SJSA1 (cell line): ENCODE results near the gene GADD45GIP1. TPM values are rescaled to one million over a fixed set of nuclear protein-coding genes. Genes with fewer than 3 reads are reported as not detected.

Experiments used
- DNase-seq, 2 experiments: peaks; one replicate each; pipeline ENCODE4 v3.0.0-alpha.2; 2015 to 2020; ENCODE audit warnings: low spot score in 2 of 2, low read depth in 1 of 2
- H3K27ac ChIP-seq: fragments of 250-450 bp; sonication (Bioruptor Pico); 2 replicates; pipeline ENCODE4 v1.5.1; 2020; ENCODE audit warnings: mild to moderate bottlenecking, moderate library complexity
- H3K27me3 ChIP-seq: fragments of 250-450 bp; sonication (Bioruptor Pico); replicated peaks from 2 replicates; pipeline ENCODE4 v1.5.1; 2020; ENCODE audit warnings: mild to moderate bottlenecking, moderate library complexity
- H3K36me3 ChIP-seq: fragments of 250-450 bp; sonication (Bioruptor Pico); 2 replicates; pipeline ENCODE4 v1.5.1; 2020; ENCODE audit warnings: mild to moderate bottlenecking
- H3K4me1 ChIP-seq: fragments of 250-450 bp; sonication (Bioruptor Pico); replicated peaks from 2 replicates; pipeline ENCODE4 v1.6.1; 2021; ENCODE audit warnings: mild to moderate bottlenecking
- H3K4me3 ChIP-seq: fragments of 250-450 bp; sonication (Bioruptor Pico); 2 replicates; pipeline ENCODE4 v1.5.1; 2020; ENCODE audit warnings: mild to moderate bottlenecking
- H3K9me3 ChIP-seq: fragments of 250-450 bp; sonication (Bioruptor Pico); replicated peaks from 2 replicates; pipeline ENCODE4 v1.5.1; 2020; ENCODE audit warnings: mild to moderate bottlenecking
- total RNA-seq: library from RNA; depleted of rRNA; stranded (reverse); fragments of >200 nt; shearing (Covaris generic); gene quantifications from 2 replicates; pipeline ENCODE4 v1.2.3, GENCODE V29; 2014

The GADD45GIP1 gene
- total RNA-seq, 1 experiment from 2014 or later = 75.7 TPM

DNA sequence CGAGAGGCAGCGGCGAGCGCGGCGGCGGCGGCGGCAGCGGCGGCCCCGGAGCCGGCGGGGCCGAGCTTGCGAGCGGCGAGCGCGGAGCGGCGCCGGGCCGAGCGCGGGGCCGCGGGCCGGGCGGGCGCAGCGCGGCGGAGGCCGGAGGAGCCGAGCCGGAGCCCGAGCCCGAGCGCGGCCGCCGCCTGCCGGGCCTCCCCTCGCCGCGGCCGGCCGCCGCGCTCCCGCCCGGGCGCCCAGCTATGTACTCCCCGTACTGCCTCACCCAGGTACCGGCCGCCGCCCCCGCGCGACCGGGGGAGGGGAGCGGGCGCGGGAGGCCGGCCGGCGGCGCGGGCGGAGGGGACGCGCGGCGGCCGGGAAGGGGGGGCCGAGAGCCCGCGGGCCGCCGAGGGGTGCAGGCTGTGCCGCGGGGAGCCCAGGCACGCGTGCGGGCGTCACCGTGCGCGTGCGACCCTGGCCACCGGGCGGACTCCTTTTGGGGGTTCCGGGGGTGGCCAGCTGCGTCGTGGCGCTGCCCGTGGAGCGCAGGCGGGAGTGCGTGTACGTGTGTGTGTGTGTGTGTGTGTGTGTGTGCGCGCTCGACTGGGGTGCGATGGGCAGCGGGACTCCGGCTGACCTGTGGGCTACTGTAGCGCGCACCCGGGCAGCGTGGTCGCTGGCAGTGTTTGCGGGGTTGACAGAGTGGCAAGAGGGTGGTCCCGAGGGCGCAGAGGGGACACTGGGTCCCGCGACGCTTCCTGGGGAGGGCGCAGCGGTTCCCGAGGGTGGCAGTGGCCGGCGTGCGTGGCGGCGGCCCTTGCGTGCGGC is 38.8 kb upstream of the GADD45GIP1 start:
- Histone ChIP-seq H3K9me3 (no peaks in the 10 kb centered on the region; the same call in 1 of the 2 replicates), H3K27ac (peak overlapping the region; percentile 5; the same call in 1 of the 2 replicates)

DNA sequence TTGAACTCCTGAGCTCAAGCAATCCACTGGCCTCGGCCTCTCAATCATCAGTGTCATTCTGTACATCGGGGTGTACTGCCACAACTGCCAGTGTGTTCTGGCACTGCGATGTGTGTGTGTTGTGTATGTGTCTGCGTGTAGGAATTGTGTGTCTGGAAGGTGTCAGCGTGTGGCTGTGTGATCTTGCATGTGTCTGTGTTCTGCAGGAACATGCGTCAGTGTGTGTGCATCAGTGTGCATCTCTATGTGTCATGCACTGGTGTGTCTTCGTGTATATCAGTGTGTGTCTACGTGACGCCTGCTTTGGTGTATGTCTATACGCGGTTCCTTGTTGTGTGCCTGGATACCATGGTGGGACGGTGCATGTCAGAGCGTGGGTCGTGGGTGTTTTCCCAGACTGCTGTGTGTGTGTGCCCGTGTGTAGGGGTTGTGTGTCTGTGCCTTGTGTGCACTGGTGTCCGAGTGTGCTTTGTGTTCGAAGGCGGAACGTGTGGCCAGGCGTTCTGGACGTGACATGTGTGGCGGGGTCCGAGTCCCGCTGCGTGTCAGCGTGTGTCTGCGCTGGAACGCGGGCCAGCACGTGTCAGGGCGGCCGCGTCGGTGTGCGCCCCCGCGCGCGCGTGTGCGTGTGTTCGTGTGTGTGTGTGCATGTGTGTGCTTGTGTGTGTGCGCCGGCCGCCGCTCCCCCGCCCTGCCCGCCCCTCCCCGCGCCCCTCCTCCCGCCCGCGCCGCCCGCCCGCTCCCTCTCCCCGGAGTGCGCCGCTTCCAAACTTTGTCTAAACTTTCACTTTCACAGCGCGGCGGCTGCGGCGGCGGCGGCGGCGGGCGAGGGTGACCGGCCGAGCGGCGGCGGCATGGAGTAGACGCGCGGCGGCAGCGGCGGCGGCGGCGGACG is 37.9 kb upstream of the GADD45GIP1 start, which contains the start of gene NFIX:
Gene NFIX (plus strand): TSS at position 775 of the 895 bp plus-strand sequence. CDS start 363 bp downstream, outside the sequence.
- Histone ChIP-seq H3K4me3 (peak within 1 kb of the TSS; percentile 72), H3K36me3 (peaks cover 6% of the 10 kb centered on the region), H3K9me3 (no peaks in the 10 kb centered on the region; the same call in 1 of the 2 replicates), H3K27ac (peak within 1 kb of the TSS; percentile 5; the same call in 1 of the 2 replicates), H3K4me1 (peaks cover 20% of the 10 kb centered on the region), H3K27me3 (no peaks in the 10 kb centered on the region)
- peak in 1 of 2 experiments; percentile 71 for DNase-seq

More for the DNA sequence above, 38.8 kb upstream of the GADD45GIP1 start:
- Histone ChIP-seq H3K36me3 (peaks cover 6% of the 10 kb centered on the region), H3K4me3 (peak overlapping the region; percentile 72), H3K27me3 (no peaks in the 10 kb centered on the region), H3K4me1 (peaks cover 20% of the 10 kb centered on the region)
- DNase-seq = peak; percentile 48 to 71

DNA sequence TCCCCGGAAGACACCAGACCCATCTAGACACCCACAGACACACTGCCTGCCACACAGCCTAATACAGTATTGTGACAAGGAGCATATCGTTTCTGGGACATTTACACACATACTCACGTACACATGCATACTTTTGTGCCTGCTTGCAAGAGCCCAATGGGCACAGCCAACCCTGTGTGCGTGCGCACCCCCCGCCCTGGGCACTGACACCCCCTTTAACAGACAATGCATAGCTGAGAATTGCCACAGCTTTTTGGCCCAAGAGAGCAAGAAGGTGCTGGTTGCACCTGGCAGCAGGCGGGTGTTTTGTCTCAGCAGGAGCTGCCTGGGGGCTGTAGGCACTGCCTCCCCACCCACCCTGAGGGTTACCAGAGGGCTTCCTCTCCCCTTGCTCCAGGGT is 36.5 kb upstream of the GADD45GIP1 start:
- no peak overlapping the region for H3K4me3 ChIP-seq
- DNase-seq = no peak
- H3K27ac ChIP-seq = no peak overlapping the region
- H3K4me1 ChIP-seq = peaks cover 20% of the 10 kb centered on the region
- no peaks in the 10 kb centered on the region; the same call in 1 of the 2 replicates for H3K9me3 ChIP-seq
- H3K36me3 ChIP-seq = peaks cover 4% of the 10 kb centered on the region
- no peaks in the 10 kb centered on the region for H3K27me3 ChIP-seq

DNA sequence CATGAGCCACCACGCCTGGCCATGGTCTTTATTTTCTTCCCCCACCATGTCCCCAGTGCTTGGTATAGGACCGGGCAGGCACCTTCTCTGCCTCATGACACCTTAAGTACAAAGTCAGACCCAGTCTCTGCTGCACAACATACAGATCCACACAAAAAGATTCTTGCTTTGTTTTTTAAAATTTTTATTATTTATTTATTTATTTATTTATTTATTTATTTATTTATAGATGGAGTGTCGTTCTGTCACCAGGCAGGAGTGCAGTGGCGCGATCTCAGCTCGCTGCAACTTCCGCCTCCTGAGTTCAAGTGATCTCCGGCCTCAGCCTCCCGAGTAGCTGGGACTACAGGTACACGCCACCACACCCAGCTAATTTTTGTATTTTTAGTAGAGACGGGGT is 35.7 kb upstream of the GADD45GIP1 start:
- H3K9me3 ChIP-seq = no peaks in the 10 kb centered on the region; the same call in 1 of the 2 replicates
- DNase-seq = no peak

DNA sequence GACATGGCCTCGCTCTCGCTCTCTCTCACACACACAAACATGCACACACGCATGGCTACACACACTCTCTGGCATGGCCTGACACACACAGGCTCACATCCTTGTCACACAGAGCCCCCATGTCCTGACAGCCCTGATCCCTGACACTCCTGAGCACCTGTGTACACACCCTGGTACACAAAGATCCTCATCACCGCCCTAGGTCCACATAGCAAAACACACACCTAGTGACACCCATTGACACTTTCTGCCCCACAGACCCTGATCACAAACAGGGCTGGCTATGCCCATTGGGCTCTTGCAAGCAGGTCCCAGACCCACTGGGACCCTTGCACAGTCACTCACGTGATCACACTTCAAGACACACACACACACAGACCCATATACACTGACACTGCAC is 34.3 kb upstream of the GADD45GIP1 start:
- Histone ChIP-seq H3K27ac (no peak overlapping the region), H3K36me3 (0 out of 2 replicates have a peak, but pooled peaks cover 2% of the 10 kb centered on the region), H3K4me3 (no peak overlapping the region), H3K27me3 (no peaks in the 10 kb centered on the region), H3K4me1 (peaks cover 9% of the 10 kb centered on the region), H3K9me3 (no peaks in the 10 kb centered on the region; the same call in 1 of the 2 replicates)
- no peak for DNase-seq

More for the DNA sequence above, 35.7 kb upstream of the GADD45GIP1 start:
- Histone ChIP-seq H3K4me1 (peaks cover 20% of the 10 kb centered on the region), H3K4me3 (no peak overlapping the region), H3K27me3 (no peaks in the 10 kb centered on the region), H3K27ac (no peak overlapping the region), H3K36me3 (0 out of 2 replicates have a peak, but pooled peaks cover 2% of the 10 kb centered on the region)

DNA sequence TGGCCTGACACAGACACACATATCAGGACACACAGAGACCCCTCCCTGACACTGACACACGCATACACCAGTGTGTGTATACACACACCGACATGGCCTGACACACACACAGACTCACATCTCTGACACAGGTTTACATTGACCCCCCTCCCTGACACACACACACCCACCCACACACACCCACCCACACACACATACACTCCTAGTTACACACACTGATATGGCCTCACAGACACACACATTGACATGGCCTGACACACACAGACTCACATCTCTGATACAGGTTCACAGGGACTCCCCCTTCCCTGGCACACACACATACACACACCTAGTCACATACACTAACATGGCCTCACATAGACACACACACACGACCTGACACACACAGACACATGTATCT is 33.8 kb upstream of the GADD45GIP1 start:
- Histone ChIP-seq H3K27ac (no peak overlapping the region), H3K9me3 (no peaks in the 10 kb centered on the region), H3K36me3 (no peaks in the 10 kb centered on the region), H3K27me3 (no peaks in the 10 kb centered on the region), H3K4me3 (no peak overlapping the region), H3K4me1 (peaks cover 5% of the 10 kb centered on the region)
- DNase-seq = no peak

DNA sequence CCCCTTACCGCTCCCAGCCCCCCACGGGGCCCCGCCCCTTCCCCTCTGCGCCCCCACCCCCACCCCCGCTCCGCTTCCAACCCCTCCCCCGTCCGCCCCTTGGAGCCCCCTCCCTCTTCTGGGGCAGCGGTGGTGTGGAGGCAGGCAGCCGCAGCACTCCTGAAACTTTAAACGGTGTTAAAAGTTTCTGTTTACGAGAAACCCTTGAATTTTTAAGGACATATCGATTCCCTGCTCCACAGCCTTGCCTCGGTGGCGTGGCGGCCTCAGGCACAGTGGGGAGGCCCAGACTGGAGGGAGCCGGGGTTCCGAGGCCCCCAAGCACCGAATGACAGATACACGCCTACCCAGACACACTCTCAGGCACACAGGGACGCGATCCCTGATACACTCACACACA is 33.4 kb upstream of the GADD45GIP1 start:
- Histone ChIP-seq H3K27me3 (no peaks in the 10 kb centered on the region), H3K4me1 (peaks cover 5% of the 10 kb centered on the region), H3K4me3 (no peak overlapping the region), H3K36me3 (no peaks in the 10 kb centered on the region), H3K27ac (no peak overlapping the region), H3K9me3 (no peaks in the 10 kb centered on the region)
- no peak for DNase-seq

DNA sequence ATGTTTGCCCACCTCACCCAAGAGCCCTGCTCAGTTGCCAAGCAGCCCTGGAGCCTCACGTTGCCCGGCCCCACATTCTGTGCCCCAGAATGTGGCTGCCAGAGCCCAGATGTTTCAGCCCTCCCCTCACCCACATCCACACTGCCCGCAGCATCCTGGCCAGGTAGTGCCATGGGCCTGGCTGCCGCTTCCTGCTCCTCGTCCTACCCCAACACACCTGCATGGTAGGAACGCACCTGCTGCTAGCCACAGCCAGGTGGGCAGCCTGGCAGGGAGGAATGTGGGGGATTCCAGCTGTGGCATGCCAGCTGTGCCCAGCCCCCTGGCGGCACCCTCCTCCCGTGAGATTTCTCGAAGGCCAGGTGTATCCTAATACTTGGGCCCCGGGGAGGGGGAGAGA is 30.8 kb upstream of the GADD45GIP1 start:
- Histone ChIP-seq H3K4me1 (peaks cover 9% of the 10 kb centered on the region; the same call in 1 of the 2 replicates), H3K27ac (no peak overlapping the region), H3K27me3 (no peaks in the 10 kb centered on the region), H3K9me3 (no peaks in the 10 kb centered on the region), H3K36me3 (no peaks in the 10 kb centered on the region), H3K4me3 (no peak overlapping the region)
- DNase-seq = no peak

DNA sequence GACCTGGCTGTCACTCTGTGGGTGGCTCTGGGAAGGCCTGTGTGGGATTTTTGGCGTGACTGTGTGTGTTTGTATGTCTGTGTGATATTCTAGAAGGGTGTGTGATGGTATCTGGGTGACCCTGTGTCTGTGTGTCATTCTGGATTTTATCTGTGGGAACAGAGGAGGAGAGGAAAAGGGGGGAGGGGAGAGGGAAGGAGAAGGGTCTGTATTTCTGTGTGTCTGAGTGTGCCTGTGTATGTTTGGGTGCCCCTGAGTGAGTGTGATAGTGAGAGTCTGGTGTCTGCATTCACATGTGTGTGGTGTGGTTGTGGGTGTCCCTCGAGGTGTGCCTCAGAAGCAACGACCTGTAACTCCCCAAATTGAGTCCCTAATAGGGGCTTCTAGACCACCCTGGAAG is 30.2 kb upstream of the GADD45GIP1 start:
- Histone ChIP-seq H3K4me3 (no peak overlapping the region), H3K4me1 (peaks cover 9% of the 10 kb centered on the region; the same call in 1 of the 2 replicates), H3K27me3 (no peaks in the 10 kb centered on the region), H3K27ac (no peak overlapping the region), H3K9me3 (no peaks in the 10 kb centered on the region), H3K36me3 (no peaks in the 10 kb centered on the region)
- no peak for DNase-seq

DNA sequence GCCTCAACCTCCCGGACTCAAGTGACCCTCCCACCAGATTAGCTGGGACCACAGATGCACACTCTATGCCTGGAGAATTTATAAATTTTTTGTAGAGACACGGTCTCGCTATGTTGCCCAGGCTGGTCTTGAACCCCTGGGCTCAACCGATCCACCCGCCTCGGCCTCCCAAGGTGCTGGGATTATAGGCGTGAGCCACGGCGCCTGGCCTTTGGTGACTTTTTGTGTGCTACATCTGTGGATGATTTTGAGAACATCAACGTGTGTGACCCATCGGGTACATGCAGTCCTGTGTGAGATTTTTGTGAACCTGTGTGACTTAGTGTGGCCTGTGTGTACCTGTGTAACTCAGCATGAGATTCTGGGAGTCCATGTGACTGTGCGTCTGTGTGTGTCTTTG is 29.7 kb upstream of the GADD45GIP1 start:
- no peak overlapping the region for H3K4me3 ChIP-seq

DNA sequence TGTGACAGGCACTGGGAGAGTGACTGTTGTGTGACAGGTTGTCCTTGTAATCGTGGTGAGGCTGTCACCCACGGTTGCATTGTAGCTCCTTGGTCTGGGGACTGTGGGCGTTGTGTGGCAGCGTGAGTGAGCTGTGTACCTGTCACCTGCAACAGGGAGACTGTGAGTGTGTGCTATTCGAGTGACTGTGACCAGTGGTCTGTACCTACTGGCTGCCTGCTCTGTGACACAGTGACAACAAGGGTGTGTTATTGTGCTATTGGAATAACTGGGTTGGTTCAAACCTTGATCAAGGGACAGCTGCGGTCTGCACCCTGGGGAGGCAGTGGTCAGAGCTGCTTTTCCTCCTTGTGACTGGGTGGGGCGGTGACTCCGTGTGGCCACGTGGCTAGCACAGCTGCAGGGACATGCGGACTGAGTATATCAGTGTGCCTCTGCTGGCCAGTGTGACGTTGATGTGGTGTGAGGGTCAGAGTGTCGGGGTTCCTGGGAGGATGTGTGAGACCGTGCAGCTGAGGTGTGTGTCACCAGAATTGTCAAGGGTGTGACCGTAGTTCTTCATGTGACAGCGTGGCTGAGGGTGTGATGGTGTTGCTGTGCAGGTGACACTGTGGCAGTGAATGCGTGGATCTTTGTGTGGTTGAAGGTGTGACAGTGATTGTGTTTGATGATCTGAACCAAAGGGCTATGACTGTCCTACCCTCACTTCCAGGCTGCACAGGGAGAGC is 28.2 kb upstream of the GADD45GIP1 start:
- Histone ChIP-seq H3K36me3 (no peaks in the 10 kb centered on the region), H3K27ac (no peak overlapping the region), H3K9me3 (no peaks in the 10 kb centered on the region), H3K4me3 (no peak overlapping the region), H3K4me1 (peaks cover 9% of the 10 kb centered on the region; the same call in 1 of the 2 replicates), H3K27me3 (no peaks in the 10 kb centered on the region)
- peak in 1 of 2 experiments; percentile 54 for DNase-seq

More for the DNA sequence above, 29.7 kb upstream of the GADD45GIP1 start:
- Histone ChIP-seq H3K27me3 (no peaks in the 10 kb centered on the region), H3K36me3 (no peaks in the 10 kb centered on the region), H3K4me1 (peaks cover 9% of the 10 kb centered on the region; the same call in 1 of the 2 replicates), H3K9me3 (no peaks in the 10 kb centered on the region), H3K27ac (no peak overlapping the region)
- DNase-seq = no peak

DNA sequence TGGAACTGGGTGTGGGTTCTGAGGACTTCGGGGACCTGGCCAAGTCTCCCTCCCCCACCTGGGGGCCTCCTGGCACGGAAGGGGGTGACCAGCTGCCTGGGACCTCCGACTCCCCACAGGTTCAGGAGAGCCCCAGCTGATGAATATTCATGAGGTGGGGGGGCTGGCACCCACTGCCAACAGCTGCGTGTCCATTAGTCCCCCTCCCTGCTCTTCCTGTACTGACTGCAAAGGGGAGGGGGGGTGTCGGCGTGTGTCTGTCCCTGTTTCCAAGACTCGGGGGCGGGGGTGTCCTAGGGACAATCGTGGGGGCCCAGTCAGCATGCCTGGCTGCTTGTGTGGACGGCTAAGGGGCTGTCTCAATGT is 27.6 kb upstream of the GADD45GIP1 start:
- no peaks in the 10 kb centered on the region for H3K9me3 ChIP-seq
- no peak overlapping the region for H3K27ac ChIP-seq
- no peak for DNase-seq
- no peaks in the 10 kb centered on the region for H3K27me3 ChIP-seq
- H3K36me3 ChIP-seq = no peaks in the 10 kb centered on the region
- peaks cover 9% of the 10 kb centered on the region; the same call in 1 of the 2 replicates for H3K4me1 ChIP-seq
- no peak overlapping the region for H3K4me3 ChIP-seq

DNA sequence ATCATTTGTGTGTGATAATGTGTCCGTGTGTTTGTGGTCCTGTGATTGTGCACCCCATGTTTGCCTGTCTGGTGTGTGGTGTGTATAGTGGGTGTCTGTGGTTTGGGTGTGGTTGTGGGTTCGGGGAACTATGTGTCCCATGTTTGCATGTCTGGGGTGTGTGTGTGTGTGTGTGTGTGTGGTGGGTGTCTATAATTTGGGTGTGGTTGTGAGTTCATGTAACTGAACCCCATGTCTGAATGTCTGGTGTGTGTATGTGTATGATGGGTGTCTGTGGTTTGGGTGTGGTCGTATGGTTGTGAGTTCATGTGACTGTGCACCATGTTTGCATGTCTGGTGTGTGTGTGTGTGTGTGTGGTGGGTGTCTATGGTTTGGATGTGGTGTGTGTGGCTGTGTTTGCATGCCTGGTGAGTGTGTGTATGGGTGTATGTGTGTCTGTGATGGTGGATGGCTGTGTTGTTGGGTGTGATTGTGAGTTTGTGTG is 27.2 kb upstream of the GADD45GIP1 start:
- H3K9me3 ChIP-seq = no peaks in the 10 kb centered on the region
- H3K4me1 ChIP-seq = peaks cover 9% of the 10 kb centered on the region; the same call in 1 of the 2 replicates
- no peaks in the 10 kb centered on the region for H3K27me3 ChIP-seq
- no peak overlapping the region for H3K27ac ChIP-seq
- H3K4me3 ChIP-seq = no peak overlapping the region
- no peaks in the 10 kb centered on the region for H3K36me3 ChIP-seq
- DNase-seq = no peak
